Mesothelial cell of epicardium (in vitro differentiated cells): Measurements from ENCODE around the gene CACNA1C. TPM values are rescaled to one million over a fixed set of nuclear protein-coding genes. Genes with fewer than 3 reads are reported as not detected.

Experiments used
- DNase-seq, 2 experiments: peaks; one replicate each; pipeline ENCODE4 v3.0.0; 2021; ENCODE audit warnings: low spot score in 2 of 2; ENCODE audit not compliant: unreplicated experiment in 2 of 2
- H3K27ac Mint-ChIP-seq: 2 replicates; pipeline ENCODE4 v1.8.0; 2021; ENCODE audit warnings: mixed read lengths
- H3K27me3 Mint-ChIP-seq: 2 replicates; pipeline ENCODE4 v1.8.0; 2021; ENCODE audit warnings: low read depth, mixed read lengths
- H3K36me3 Mint-ChIP-seq: 2 replicates; pipeline ENCODE4 v1.8.0; 2021; ENCODE audit warnings: mixed read lengths
- H3K4me1 Mint-ChIP-seq: 2 replicates; pipeline ENCODE4 v1.8.0; 2021; ENCODE audit warnings: mixed read lengths
- H3K4me3 Mint-ChIP-seq: 2 replicates; pipeline ENCODE4 v1.8.0; 2021; ENCODE audit warnings: mild to moderate bottlenecking, moderate library complexity, mixed read lengths
- H3K9me3 Mint-ChIP-seq: 2 replicates; pipeline ENCODE4 v1.8.0; 2021; ENCODE audit warnings: mixed read lengths
- total RNA-seq: library from RNA; stranded (reverse); gene quantifications from 3 replicates; pipeline ENCODE4 v1.2.1, GENCODE V29; 2021
- TF ChIP-seq, protein P1 (sequence below): fragments of 200-600 bp; sonication (generic); IDR thresholded peaks from one replicate; pipeline ENCODE4 v1.5.0; 2021; ENCODE audit warnings: antibody characterized with exemption; ENCODE audit not compliant: unreplicated experiment

The CACNA1C gene
- total RNA-seq, 1 donor from 2014 or later = 33.6 TPM

DNA sequence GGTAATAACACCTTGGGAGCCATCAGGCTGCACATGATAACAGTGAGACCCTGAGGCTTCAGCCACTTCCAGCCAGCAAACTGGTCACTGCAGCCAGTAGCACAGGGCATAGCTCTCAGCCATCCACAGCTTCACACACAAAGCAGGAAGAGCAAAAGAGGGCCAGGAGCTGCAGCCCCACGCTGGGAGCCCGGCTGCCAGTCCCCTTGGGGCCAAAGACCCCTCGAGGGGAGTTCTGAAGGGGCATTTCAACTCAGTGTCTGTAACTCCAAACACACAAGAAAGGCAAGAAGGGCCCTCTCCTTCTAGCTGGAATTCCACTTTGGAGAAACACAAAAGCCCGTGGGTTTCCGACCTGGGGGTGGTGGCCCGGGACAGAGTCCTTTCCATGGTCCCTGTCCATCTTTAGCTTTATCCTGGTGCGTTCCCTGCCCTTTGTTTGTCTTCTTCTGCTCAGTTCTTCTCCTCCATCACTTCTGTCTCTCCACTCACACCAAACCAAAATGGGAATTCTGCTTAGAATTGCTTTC is 590.2 kb downstream of the CACNA1C start:
- TF ChIP-seq, protein P1, sequence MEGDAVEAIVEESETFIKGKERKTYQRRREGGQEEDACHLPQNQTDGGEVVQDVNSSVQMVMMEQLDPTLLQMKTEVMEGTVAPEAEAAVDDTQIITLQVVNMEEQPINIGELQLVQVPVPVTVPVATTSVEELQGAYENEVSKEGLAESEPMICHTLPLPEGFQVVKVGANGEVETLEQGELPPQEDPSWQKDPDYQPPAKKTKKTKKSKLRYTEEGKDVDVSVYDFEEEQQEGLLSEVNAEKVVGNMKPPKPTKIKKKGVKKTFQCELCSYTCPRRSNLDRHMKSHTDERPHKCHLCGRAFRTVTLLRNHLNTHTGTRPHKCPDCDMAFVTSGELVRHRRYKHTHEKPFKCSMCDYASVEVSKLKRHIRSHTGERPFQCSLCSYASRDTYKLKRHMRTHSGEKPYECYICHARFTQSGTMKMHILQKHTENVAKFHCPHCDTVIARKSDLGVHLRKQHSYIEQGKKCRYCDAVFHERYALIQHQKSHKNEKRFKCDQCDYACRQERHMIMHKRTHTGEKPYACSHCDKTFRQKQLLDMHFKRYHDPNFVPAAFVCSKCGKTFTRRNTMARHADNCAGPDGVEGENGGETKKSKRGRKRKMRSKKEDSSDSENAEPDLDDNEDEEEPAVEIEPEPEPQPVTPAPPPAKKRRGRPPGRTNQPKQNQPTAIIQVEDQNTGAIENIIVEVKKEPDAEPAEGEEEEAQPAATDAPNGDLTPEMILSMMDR = no peak
- Mint-ChIP-seq H3K36me3 (no peaks in the 10 kb centered on the region), H3K4me1 (no peaks in the 10 kb centered on the region), H3K27me3 (no peaks in the 10 kb centered on the region), H3K27ac (no peak overlapping the region), H3K4me3 (no peak overlapping the region), H3K9me3 (no peaks in the 10 kb centered on the region)
- DNase-seq = no peak

- no peak for DNase-seq
- no peaks in the 10 kb centered on the region for H3K4me1 Mint-ChIP-seq
- H3K9me3 Mint-ChIP-seq = no peaks in the 10 kb centered on the region
- H3K36me3 Mint-ChIP-seq = no peaks in the 10 kb centered on the region
- TF ChIP-seq, protein P1 = no peak
- H3K4me3 Mint-ChIP-seq = no peak overlapping the region
- H3K27me3 Mint-ChIP-seq = no peaks in the 10 kb centered on the region
- H3K27ac Mint-ChIP-seq = no peak overlapping the region
These were observed 590.9 kb downstream of the CACNA1C start for GRCh38 chr12:2643576-2644135.

DNA sequence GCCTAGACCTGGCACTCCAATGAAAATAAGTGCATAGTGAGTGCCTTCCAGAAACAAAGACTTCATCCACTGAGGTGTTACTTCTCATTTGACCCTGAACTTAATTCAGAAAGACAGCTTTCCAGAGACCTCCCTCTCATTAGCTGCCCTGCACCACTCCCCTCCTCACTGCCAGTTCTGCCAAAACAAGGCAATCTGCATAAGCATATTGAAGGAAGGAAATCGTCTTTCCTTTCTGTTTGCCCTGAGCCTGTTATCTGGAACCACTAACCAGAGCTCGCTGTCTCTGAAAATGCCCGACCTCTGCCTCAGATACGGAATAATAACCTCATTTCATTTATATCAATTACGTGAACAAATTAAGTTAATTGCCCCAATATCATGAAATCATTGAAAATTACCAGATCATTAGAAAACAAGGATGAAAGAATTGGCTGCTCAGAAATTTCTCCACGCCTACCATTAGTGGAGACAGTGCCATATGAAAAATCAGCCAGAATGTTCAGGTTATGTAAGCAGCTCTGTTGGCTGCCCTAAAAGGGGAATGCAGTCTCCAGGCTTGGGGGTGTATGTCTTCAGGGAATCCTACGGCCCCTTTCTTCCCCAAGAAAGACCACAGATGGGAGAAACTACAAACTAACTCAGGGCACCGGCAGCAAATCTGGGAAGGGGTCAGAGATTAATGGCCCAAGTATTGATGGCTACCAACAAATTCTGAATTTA is 592.1 kb downstream of the CACNA1C start:
- no peak overlapping the region for H3K27ac Mint-ChIP-seq
- H3K9me3 Mint-ChIP-seq = no peaks in the 10 kb centered on the region
- no peaks in the 10 kb centered on the region for H3K36me3 Mint-ChIP-seq
- peaks cover 4% of the 10 kb centered on the region for H3K4me1 Mint-ChIP-seq
- no peak for DNase-seq
- no peaks in the 10 kb centered on the region for H3K27me3 Mint-ChIP-seq
- no peak overlapping the region for H3K4me3 Mint-ChIP-seq
- TF ChIP-seq, protein P1 = no peak

DNA sequence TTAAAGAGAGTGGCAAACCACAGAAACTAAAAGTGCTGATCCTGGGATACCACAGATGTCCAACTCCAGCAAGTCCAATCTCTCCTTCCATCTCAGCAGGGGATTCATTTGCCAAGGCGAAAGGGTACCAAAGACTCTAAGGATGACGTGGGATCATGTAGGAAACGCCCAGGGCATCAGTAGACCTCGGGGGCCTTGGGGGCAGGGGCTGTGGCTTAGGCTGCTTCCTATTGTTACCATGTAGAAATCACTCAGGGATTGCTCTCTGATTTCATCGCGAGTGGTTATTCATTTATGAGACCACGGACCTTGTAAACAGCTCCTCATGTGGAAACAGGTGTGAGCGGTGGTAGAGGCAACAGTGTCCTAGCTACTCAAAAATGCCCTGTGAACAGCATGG is 592.7 kb downstream of the CACNA1C start:
- no peak for DNase-seq
- H3K4me1 Mint-ChIP-seq = peaks cover 8% of the 10 kb centered on the region
- no peak overlapping the region for H3K27ac Mint-ChIP-seq
- no peaks in the 10 kb centered on the region for H3K9me3 Mint-ChIP-seq
- no peak overlapping the region for H3K4me3 Mint-ChIP-seq
- no peaks in the 10 kb centered on the region for H3K36me3 Mint-ChIP-seq
- TF ChIP-seq, protein P1 = no peak
- H3K27me3 Mint-ChIP-seq = no peaks in the 10 kb centered on the region

- no peak for DNase-seq
- Mint-ChIP-seq H3K27me3 (no peaks in the 10 kb centered on the region), H3K4me1 (peaks cover 9% of the 10 kb centered on the region), H3K36me3 (no peaks in the 10 kb centered on the region), H3K9me3 (no peaks in the 10 kb centered on the region), H3K27ac (no peak overlapping the region), H3K4me3 (no peak overlapping the region)
- TF ChIP-seq, protein P1 = no peak
These were observed 593.6 kb downstream of the CACNA1C start for GRCh38 chr12:2646341-2646740.
